ENCODE results near the gene KCNJ4.
"Not testable (repeated sequence)": the region's sequence is repeated elsewhere in the genome, so short reads cannot be mapped to it uniquely, and the experiment has no call there.

KCNJ4 gene

GRCh38 chr22:38416621-38417251 is 38.3 kb downstream of the KCNJ4 start:
- peaks cover 30% of the 10 kb centered on the region for H3K4me1 ChIP-seq
- no peak overlapping the region for H3K27ac ChIP-seq
- no peak for TF ChIP-seq Cebpa-rat (IDR thresholded peaks at IDR 0.05)
- no peaks in the 10 kb centered on the region for H3K36me3 ChIP-seq
- H3K4me2 ChIP-seq: no peak overlapping the region; the same call in 1 of the 2 replicates
- no peak overlapping the region for H3K9ac ChIP-seq
- H4K20me1 ChIP-seq: no peaks in the 10 kb centered on the region
- no peaks in the 10 kb centered on the region for H3K9me3 ChIP-seq
- no peaks in the 10 kb centered on the region for H3K27me3 ChIP-seq
- H3K4me3 ChIP-seq: no peak overlapping the region

- Histone ChIP-seq H3K9ac (no peak overlapping the region), H3K9me3 (peaks cover 5% of the 10 kb centered on the region), H3K4me3 (no peak overlapping the region), H3K4me2 (peak overlapping the region; percentile 40), H3K27ac (no peak overlapping the region), H3K4me1 (peaks cover 30% of the 10 kb centered on the region), H4K20me1 (no peaks in the 10 kb centered on the region), H3K36me3 (no peaks in the 10 kb centered on the region), H3K27me3 (no peaks in the 10 kb centered on the region)
- no peak for TF ChIP-seq Cebpa-rat (IDR thresholded peaks at IDR 0.05)
Measured at GRCh38 chr22:38415561-38416321, 39.3 kb downstream of the KCNJ4 start.

- no peaks in the 10 kb centered on the region for H4K20me1 ChIP-seq
- peaks cover 11% of the 10 kb centered on the region for H3K9me3 ChIP-seq
Measured at GRCh38 chr22:38415046-38415445, 40.0 kb downstream of the KCNJ4 start.

GRCh38 chr22:38414009-38414395 is 41.0 kb downstream of the KCNJ4 start:
- Histone ChIP-seq H3K27ac (no peak overlapping the region), H3K4me2 (no peak overlapping the region), H4K20me1 (no peaks in the 10 kb centered on the region), H3K27me3 (no peaks in the 10 kb centered on the region), H3K9me3 (peaks cover 14% of the 10 kb centered on the region), H3K4me3 (no peak overlapping the region), H3K9ac (no peak overlapping the region), H3K36me3 (no peaks in the 10 kb centered on the region), H3K4me1 (peaks cover 23% of the 10 kb centered on the region)
- TF ChIP-seq Cebpa-rat (IDR thresholded peaks at IDR 0.05): no peak

More at GRCh38 chr22:38415046-38415445, 40.0 kb downstream of the KCNJ4 start:
- no peak overlapping the region for H3K9ac ChIP-seq
- H3K4me3 ChIP-seq: no peak overlapping the region
- no peaks in the 10 kb centered on the region for H3K36me3 ChIP-seq
- H3K4me2 ChIP-seq: no peak overlapping the region
- peaks cover 30% of the 10 kb centered on the region for H3K4me1 ChIP-seq
- no peak for TF ChIP-seq Cebpa-rat (IDR thresholded peaks at IDR 0.05)
- H3K27me3 ChIP-seq: no peaks in the 10 kb centered on the region
- H3K27ac ChIP-seq: no peak overlapping the region

- Histone ChIP-seq H4K20me1 (no peaks in the 10 kb centered on the region), H3K4me1 (peaks cover 17% of the 10 kb centered on the region), H3K9ac (no peak overlapping the region), H3K27ac (no peak overlapping the region), H3K27me3 (no peaks in the 10 kb centered on the region), H3K4me3 (no peak overlapping the region), H3K36me3 (no peaks in the 10 kb centered on the region), H3K4me2 (no peak overlapping the region), H3K9me3 (peaks cover 14% of the 10 kb centered on the region)
- no peak for TF ChIP-seq Cebpa-rat (IDR thresholded peaks at IDR 0.05)
Measured at GRCh38 chr22:38413085-38414008, 41.7 kb downstream of the KCNJ4 start.

GRCh38 chr22:38412435-38413084 is 42.4 kb downstream of the KCNJ4 start:
- Histone ChIP-seq H3K4me1 (peaks cover 17% of the 10 kb centered on the region), H3K27ac (no peak overlapping the region), H3K27me3 (no peaks in the 10 kb centered on the region), H3K36me3 (no peaks in the 10 kb centered on the region), H3K9me3 (peaks cover 14% of the 10 kb centered on the region), H3K4me2 (no peak overlapping the region), H3K9ac (no peak overlapping the region), H3K4me3 (no peak overlapping the region), H4K20me1 (no peaks in the 10 kb centered on the region)
- no peak for TF ChIP-seq Cebpa-rat (IDR thresholded peaks at IDR 0.05)

- Histone ChIP-seq H3K36me3 (no peaks in the 10 kb centered on the region), H3K27ac (no peak overlapping the region), H3K9ac (no peak overlapping the region), H3K4me1 (peaks cover 8% of the 10 kb centered on the region), H3K4me2 (no peak overlapping the region), H4K20me1 (no peaks in the 10 kb centered on the region), H3K27me3 (no peaks in the 10 kb centered on the region), H3K4me3 (no peak overlapping the region), H3K9me3 (peaks cover 14% of the 10 kb centered on the region)
- TF ChIP-seq Cebpa-rat (IDR thresholded peaks at IDR 0.05): no peak
Measured at GRCh38 chr22:38411016-38411415, 44.0 kb downstream of the KCNJ4 start.

- not testable (repeated sequence) for H4K20me1 ChIP-seq, H3K4me3 ChIP-seq, H3K4me1 ChIP-seq, H3K36me3 ChIP-seq, H3K27me3 ChIP-seq, H3K9ac ChIP-seq, H3K27ac ChIP-seq, H3K4me2 ChIP-seq
- H3K9me3 ChIP-seq: peaks cover 14% of the 10 kb centered on the region
Measured at GRCh38 chr22:38409916-38410315, 45.1 kb downstream of the KCNJ4 start.

GRCh38 chr22:38406617-38407016 is 48.4 kb downstream of the KCNJ4 start:
- H3K9me3 ChIP-seq: peaks cover 14% of the 10 kb centered on the region
- peaks cover 8% of the 10 kb centered on the region; the same call in 1 of the 2 replicates for H3K4me1 ChIP-seq
- H3K4me2 ChIP-seq: no peak overlapping the region
- no peak overlapping the region for H3K27ac ChIP-seq
- H3K27me3 ChIP-seq: no peaks in the 10 kb centered on the region
- no peaks in the 10 kb centered on the region for H4K20me1 ChIP-seq
- H3K4me3 ChIP-seq: no peak overlapping the region
- no peak for TF ChIP-seq Cebpa-rat (IDR thresholded peaks at IDR 0.05)
- no peak overlapping the region for H3K9ac ChIP-seq
- no peaks in the 10 kb centered on the region for H3K36me3 ChIP-seq
